HEK293T (cell line): Measurements from ENCODE around the gene MFNG.

ENCODE experiments used
- BHLHE40 ChIP-seq: fragments of 450-650 bp; IDR thresholded peaks from 2 replicates; pipeline ENCODE4 v1.6.1; 2016; ENCODE audit warnings: mild to moderate bottlenecking, moderate library complexity, borderline replicate concordance
- CTBP1 ChIP-seq: fragments of 450-650 bp; IDR thresholded peaks from 2 replicates; pipeline ENCODE4 v1.6.1; 2016; ENCODE audit warnings: borderline replicate concordance
- ELF4 ChIP-seq: fragments of 450-650 bp; IDR thresholded peaks from 2 replicates; pipeline ENCODE4 v1.6.1; 2017; ENCODE audit warnings: antibody characterized with exemption
- FOXM1 ChIP-seq: fragments of 450-650 bp; IDR thresholded peaks from 2 replicates; pipeline ENCODE4 v1.6.1; 2017; ENCODE audit warnings: mild to moderate bottlenecking, borderline replicate concordance
- PKNOX1 ChIP-seq: fragments of 450-650 bp; IDR thresholded peaks from 2 replicates; pipeline ENCODE4 v1.6.1; 2016
- SUZ12 ChIP-seq: fragments of 450-650 bp; IDR thresholded peaks from 2 replicates; pipeline ENCODE4 v1.6.1; 2016; ENCODE audit warnings: mild to moderate bottlenecking
- ZNF384 ChIP-seq: fragments of 450-650 bp; IDR thresholded peaks from 2 replicates; pipeline ENCODE4 v1.6.1; 2016

GRCh38 chr22:37419370-37419968 lies 66.7 kb downstream of the MFNG start:
- TF ChIP-seq FOXM1 (no peak), CTBP1 (no peak), SUZ12 (no peak), BHLHE40 (no peak), ELF4 (no peak), PKNOX1 (no peak), ZNF384 (no peak)
